Activated naive CD8-positive, alpha-beta T cell (primary cell): ENCODE data around the gene SGTA.

ENCODE experiments used
- H3K27ac Mint-ChIP-seq: one replicate; pipeline ENCODE4 v1.8.0; 2021; ENCODE audit warnings: mixed read lengths
- H3K27me3 Mint-ChIP-seq: one replicate; pipeline ENCODE4 v1.8.0; 2021; ENCODE audit warnings: mixed read lengths
- H3K36me3 Mint-ChIP-seq: one replicate; pipeline ENCODE4 v1.8.0; 2021; ENCODE audit warnings: mixed read lengths
- H3K4me1 Mint-ChIP-seq: one replicate; pipeline ENCODE4 v1.8.0; 2021; ENCODE audit warnings: low read depth, mixed read lengths
- H3K4me3 Mint-ChIP-seq: one replicate; pipeline ENCODE4 v1.8.0; 2021; ENCODE audit warnings: mild to moderate bottlenecking, mixed read lengths
- H3K9me3 Mint-ChIP-seq: one replicate; pipeline ENCODE4 v1.8.0; 2021; ENCODE audit warnings: low read depth, mixed read lengths

SGTA gene

GRCh38 chr19:2759362-2759761 is 23.7 kb downstream of the SGTA start:
- Mint-ChIP-seq H3K9me3 (no peaks in the 10 kb centered on the region), H3K27me3 (no peaks in the 10 kb centered on the region), H3K4me1 (peaks cover 2% of the 10 kb centered on the region), H3K4me3 (no peak overlapping the region), H3K27ac (no peak overlapping the region), H3K36me3 (no peaks in the 10 kb centered on the region)

- H3K4me3 Mint-ChIP-seq: no peak overlapping the region
- no peaks in the 10 kb centered on the region for H3K27me3 Mint-ChIP-seq
- H3K36me3 Mint-ChIP-seq: no peaks in the 10 kb centered on the region
- no peak overlapping the region for H3K27ac Mint-ChIP-seq
- H3K4me1 Mint-ChIP-seq: peaks cover 2% of the 10 kb centered on the region
- H3K9me3 Mint-ChIP-seq: no peaks in the 10 kb centered on the region
Measured at GRCh38 chr19:2758601-2759313, 24.3 kb downstream of the SGTA start.

GRCh38 chr19:2756921-2757881 is 25.9 kb downstream of the SGTA start:
- Mint-ChIP-seq H3K27ac (no peak overlapping the region), H3K36me3 (no peaks in the 10 kb centered on the region), H3K4me3 (no peak overlapping the region), H3K27me3 (no peaks in the 10 kb centered on the region), H3K4me1 (peaks cover 2% of the 10 kb centered on the region), H3K9me3 (no peaks in the 10 kb centered on the region)

- Mint-ChIP-seq H3K27ac (no peak overlapping the region), H3K9me3 (no peaks in the 10 kb centered on the region), H3K4me3 (no peak overlapping the region), H3K4me1 (peaks cover 2% of the 10 kb centered on the region), H3K27me3 (no peaks in the 10 kb centered on the region), H3K36me3 (no peaks in the 10 kb centered on the region)
Measured at GRCh38 chr19:2756477-2756876, 26.6 kb downstream of the SGTA start.

GRCh38 chr19:2755811-2756210 is 27.3 kb downstream of the SGTA start:
- Mint-ChIP-seq H3K9me3 (no peaks in the 10 kb centered on the region), H3K36me3 (no peaks in the 10 kb centered on the region), H3K4me3 (no peak overlapping the region), H3K27ac (no peak overlapping the region), H3K27me3 (no peaks in the 10 kb centered on the region), H3K4me1 (peaks cover 2% of the 10 kb centered on the region)

- Mint-ChIP-seq H3K27me3 (no peaks in the 10 kb centered on the region), H3K4me1 (peaks cover 2% of the 10 kb centered on the region), H3K9me3 (no peaks in the 10 kb centered on the region), H3K36me3 (no peaks in the 10 kb centered on the region), H3K27ac (no peak overlapping the region), H3K4me3 (no peak overlapping the region)
Measured at GRCh38 chr19:2755448-2755705, 27.7 kb downstream of the SGTA start.

- Mint-ChIP-seq H3K36me3 (no peaks in the 10 kb centered on the region), H3K27ac (no peak overlapping the region), H3K4me3 (no peak overlapping the region), H3K9me3 (no peaks in the 10 kb centered on the region), H3K27me3 (no peaks in the 10 kb centered on the region), H3K4me1 (peaks cover 2% of the 10 kb centered on the region)
Measured at GRCh38 chr19:2754659-2755447, 28.2 kb downstream of the SGTA start.

- Mint-ChIP-seq H3K36me3 (no peaks in the 10 kb centered on the region), H3K4me1 (no peaks in the 10 kb centered on the region), H3K27ac (no peak overlapping the region), H3K4me3 (no peak overlapping the region), H3K9me3 (no peaks in the 10 kb centered on the region), H3K27me3 (no peaks in the 10 kb centered on the region)
Measured at GRCh38 chr19:2751438-2751830, 31.6 kb downstream of the SGTA start.

- H3K27me3 Mint-ChIP-seq: no peaks in the 10 kb centered on the region
- H3K27ac Mint-ChIP-seq: no peak overlapping the region
- no peaks in the 10 kb centered on the region for H3K9me3 Mint-ChIP-seq
- H3K4me1 Mint-ChIP-seq: no peaks in the 10 kb centered on the region
- H3K4me3 Mint-ChIP-seq: no peak overlapping the region
- no peaks in the 10 kb centered on the region for H3K36me3 Mint-ChIP-seq
Measured at GRCh38 chr19:2750808-2751437, 32.1 kb downstream of the SGTA start.

GRCh38 chr19:2747349-2747748 is 35.7 kb downstream of the SGTA start:
- Mint-ChIP-seq H3K4me1 (no peaks in the 10 kb centered on the region), H3K27ac (no peak overlapping the region), H3K9me3 (no peaks in the 10 kb centered on the region), H3K27me3 (peaks cover 5% of the 10 kb centered on the region), H3K36me3 (no peaks in the 10 kb centered on the region), H3K4me3 (no peak overlapping the region)

GRCh38 chr19:2744113-2744512 is 39.0 kb downstream of the SGTA start:
- Mint-ChIP-seq H3K4me1 (peaks cover 6% of the 10 kb centered on the region), H3K4me3 (no peak overlapping the region), H3K9me3 (no peaks in the 10 kb centered on the region), H3K36me3 (no peaks in the 10 kb centered on the region), H3K27ac (no peak overlapping the region), H3K27me3 (peaks cover 11% of the 10 kb centered on the region)

GRCh38 chr19:2743099-2743498 is 40.0 kb downstream of the SGTA start:
- Mint-ChIP-seq H3K9me3 (no peaks in the 10 kb centered on the region), H3K4me3 (no peak overlapping the region), H3K27me3 (peaks cover 11% of the 10 kb centered on the region), H3K27ac (no peak overlapping the region), H3K4me1 (peaks cover 12% of the 10 kb centered on the region), H3K36me3 (no peaks in the 10 kb centered on the region)

GRCh38 chr19:2740314-2740656 is 42.8 kb downstream of the SGTA start:
- peaks cover 6% of the 10 kb centered on the region for H3K36me3 Mint-ChIP-seq
- H3K9me3 Mint-ChIP-seq: no peaks in the 10 kb centered on the region
- peaks cover 11% of the 10 kb centered on the region for H3K27me3 Mint-ChIP-seq
- peak overlapping the region; percentile 94 for H3K4me3 Mint-ChIP-seq
- H3K27ac Mint-ChIP-seq: no peak overlapping the region
- peaks cover 20% of the 10 kb centered on the region for H3K4me1 Mint-ChIP-seq

GRCh38 chr19:2739602-2740313 is 43.3 kb downstream of the SGTA start, which contains the start of gene SLC39A3:
SLC39A3 (minus strand) TSS chr19:2740017; CDS start chr19:2737257, 2,760 bp downstream.
- Mint-ChIP-seq H3K4me1 (peaks cover 20% of the 10 kb centered on the region), H3K27me3 (peaks cover 11% of the 10 kb centered on the region), H3K9me3 (no peaks in the 10 kb centered on the region), H3K36me3 (peaks cover 6% of the 10 kb centered on the region), H3K27ac (no peak within 1 kb of the TSS), H3K4me3 (peak within 1 kb of the TSS; percentile 94)
